GM19452 (cell line): ENCODE data around the gene SSBP2.
"Not testable (repeated sequence)": the region's sequence is repeated elsewhere in the genome, so short reads cannot be mapped to it uniquely, and the experiment has no call there.

ENCODE experiments used
- ATAC-seq: cut with Tn5 transposase; IDR thresholded peaks from one replicate; pipeline ENCODE4 v1.9.1; 2021; ENCODE audit not compliant: unreplicated experiment

The SSBP2 gene

GRCh38 chr5:81537905-81538547, 212.9 kb downstream of the SSBP2 start:
- no peak for ATAC-seq

- ATAC-seq, result no peak
Observed at GRCh38 chr5:81534441-81534840, 216.5 kb downstream of the SSBP2 start.

GRCh38 chr5:81533629-81534405, 217.1 kb downstream of the SSBP2 start:
- no peak for ATAC-seq

GRCh38 chr5:81530919-81531318, 220.0 kb downstream of the SSBP2 start:
- ATAC-seq, result no peak

- ATAC-seq, result no peak
Observed at GRCh38 chr5:81525690-81526089, 225.2 kb downstream of the SSBP2 start.

GRCh38 chr5:81524015-81524414, 226.9 kb downstream of the SSBP2 start:
- ATAC-seq, result no peak

GRCh38 chr5:81522571-81522970, 228.3 kb downstream of the SSBP2 start:
- no peak for ATAC-seq

GRCh38 chr5:81520769-81521168, 230.1 kb downstream of the SSBP2 start:
- no peak for ATAC-seq

GRCh38 chr5:81519217-81519905, 231.5 kb downstream of the SSBP2 start:
- ATAC-seq, result no peak

GRCh38 chr5:81517462-81517861, 233.4 kb downstream of the SSBP2 start:
- ATAC-seq, result no peak

- no peak for ATAC-seq
Observed at GRCh38 chr5:81516091-81516490, 234.8 kb downstream of the SSBP2 start.

- ATAC-seq, result no peak
Observed at GRCh38 chr5:81513982-81514381, 236.9 kb downstream of the SSBP2 start.

- no peak for ATAC-seq
Observed at GRCh38 chr5:81513473-81513872, 237.4 kb downstream of the SSBP2 start.

- ATAC-seq, result peak; percentile 97
Observed at GRCh38 chr5:81506900-81507588, 243.9 kb downstream of the SSBP2 start.

- no peak for ATAC-seq
Observed at GRCh38 chr5:81506378-81506777, 244.5 kb downstream of the SSBP2 start.

- no peak for ATAC-seq
Observed at GRCh38 chr5:81505672-81506071, 245.2 kb downstream of the SSBP2 start.

- ATAC-seq, result not testable (repeated sequence)
Observed at GRCh38 chr5:81503602-81504001, 247.3 kb downstream of the SSBP2 start.

- no peak for ATAC-seq
Observed at GRCh38 chr5:81495286-81495685, 255.6 kb downstream of the SSBP2 start.

- no peak for ATAC-seq
Observed at GRCh38 chr5:81488862-81489261, 262.0 kb downstream of the SSBP2 start.

GRCh38 chr5:81486711-81487110, 264.2 kb downstream of the SSBP2 start:
- ATAC-seq, result no peak

GRCh38 chr5:81482595-81482994, 268.3 kb downstream of the SSBP2 start:
- ATAC-seq, result no peak
